K562 (cell line): Measurements from ENCODE around the gene ZSWIM9. TPM values are rescaled to one million over a fixed set of nuclear protein-coding genes. Genes with fewer than 3 reads are reported as not detected.

Experiments used
- polyA plus RNA-seq, 8 experiments: library from polyadenylated mRNA; depleted of rRNA in 4 of 8; stranded (reverse) in 5 of 8; unstranded in 3 of 8; fragments of >200 nt; fragmentation: Nextera tagmentation in 2 of 8; fragmentation: Illumina TruSeq in 1 of 8; extraction: Ambion mirVana in 2 of 8; extraction: Trizol in 1 of 8; gene quantifications; 2 replicates each; pipeline versions ENCODE4 v1.2.1 to v1.2.3, GENCODE V29; 2011 to 2014; ENCODE audit warnings: inconsistent platforms in 1 of 8, missing spikeins in 1 of 8
- total RNA-seq, 7 experiments: library from RNA; depleted of rRNA in 6 of 7; stranded (reverse); fragments of >200 nt in 6 of 7; fragmentation: Illumina TruSeq in 2 of 7; extraction: Trizol in 2 of 7; gene quantifications; 2 replicates each; pipeline versions ENCODE4 v1.2.1 to v1.2.3, GENCODE V29; 2011 to 2021; ENCODE audit warnings: low replicate concordance in 1 of 7
- TF ChIP-seq, protein P1 (sequence below), 2 experiments: fragments of 450-650 bp in 1 of 2; sonication (generic) in 1 of 2; formaldehyde crosslinking in 1 of 2; IDR thresholded peaks; 2 replicates each; pipeline versions ENCODE4 v1.7.1 to v1.9.0; 2016 to 2022; ENCODE audit warnings: inconsistent platforms in 1 of 2, mild to moderate bottlenecking in 1 of 2, missing genetic modification reagents in 1 of 2

ZSWIM9 gene
- total and polyA plus RNA-seq, 9 of the 15 experiments (the other 6 are each of a cell fraction or from before 2014, with no cell fraction given), result 0.04 to 1.4 (median 0.34) TPM; not detected in 1

DNA sequence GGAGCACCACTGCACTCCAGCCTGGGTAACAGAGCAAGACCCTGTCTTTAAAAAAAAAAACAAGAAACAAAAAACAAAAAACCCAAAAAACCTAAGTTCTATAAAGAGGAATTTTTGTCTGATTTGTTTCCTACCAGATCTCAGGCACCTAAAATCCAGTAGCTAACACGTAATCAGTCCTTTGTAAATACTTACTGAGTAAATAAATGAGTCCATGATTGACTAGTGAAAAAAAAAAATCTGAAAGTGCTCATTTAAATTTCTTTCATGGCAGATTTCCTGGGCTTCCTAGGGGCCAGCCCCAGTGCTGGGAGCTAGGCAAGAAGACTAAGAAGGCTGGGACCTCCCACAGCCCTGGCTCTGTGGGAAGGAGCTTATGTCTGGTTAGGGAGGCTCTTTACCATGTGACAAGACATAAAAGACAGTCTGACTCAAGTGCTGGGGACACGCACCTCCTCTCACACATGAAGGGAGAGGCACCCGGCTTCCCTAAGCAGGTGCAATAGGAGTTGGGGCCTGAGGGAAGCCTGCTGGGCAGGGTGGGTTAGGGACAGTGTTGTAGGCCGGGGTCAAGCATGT, 22.8 kb upstream of the ZSWIM9 start (continued):
- TF ChIP-seq, protein P1, sequence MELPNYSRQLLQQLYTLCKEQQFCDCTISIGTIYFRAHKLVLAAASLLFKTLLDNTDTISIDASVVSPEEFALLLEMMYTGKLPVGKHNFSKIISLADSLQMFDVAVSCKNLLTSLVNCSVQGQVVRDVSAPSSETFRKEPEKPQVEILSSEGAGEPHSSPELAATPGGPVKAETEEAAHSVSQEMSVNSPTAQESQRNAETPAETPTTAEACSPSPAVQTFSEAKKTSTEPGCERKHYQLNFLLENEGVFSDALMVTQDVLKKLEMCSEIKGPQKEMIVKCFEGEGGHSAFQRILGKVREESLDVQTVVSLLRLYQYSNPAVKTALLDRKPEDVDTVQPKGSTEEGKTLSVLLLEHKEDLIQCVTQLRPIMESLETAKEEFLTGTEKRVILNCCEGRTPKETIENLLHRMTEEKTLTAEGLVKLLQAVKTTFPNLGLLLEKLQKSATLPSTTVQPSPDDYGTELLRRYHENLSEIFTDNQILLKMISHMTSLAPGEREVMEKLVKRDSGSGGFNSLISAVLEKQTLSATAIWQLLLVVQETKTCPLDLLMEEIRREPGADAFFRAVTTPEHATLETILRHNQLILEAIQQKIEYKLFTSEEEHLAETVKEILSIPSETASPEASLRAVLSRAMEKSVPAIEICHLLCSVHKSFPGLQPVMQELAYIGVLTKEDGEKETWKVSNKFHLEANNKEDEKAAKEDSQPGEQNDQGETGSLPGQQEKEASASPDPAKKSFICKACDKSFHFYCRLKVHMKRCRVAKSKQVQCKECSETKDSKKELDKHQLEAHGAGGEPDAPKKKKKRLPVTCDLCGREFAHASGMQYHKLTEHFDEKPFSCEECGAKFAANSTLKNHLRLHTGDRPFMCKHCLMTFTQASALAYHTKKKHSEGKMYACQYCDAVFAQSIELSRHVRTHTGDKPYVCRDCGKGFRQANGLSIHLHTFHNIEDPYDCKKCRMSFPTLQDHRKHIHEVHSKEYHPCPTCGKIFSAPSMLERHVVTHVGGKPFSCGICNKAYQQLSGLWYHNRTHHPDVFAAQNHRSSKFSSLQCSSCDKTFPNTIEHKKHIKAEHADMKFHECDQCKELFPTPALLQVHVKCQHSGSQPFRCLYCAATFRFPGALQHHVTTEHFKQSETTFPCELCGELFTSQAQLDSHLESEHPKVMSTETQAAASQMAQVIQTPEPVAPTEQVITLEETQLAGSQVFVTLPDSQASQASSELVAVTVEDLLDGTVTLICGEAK (IDR thresholded peaks at IDR 0.05), result no peak
- TF ChIP-seq, protein P1 (CRISPR knock-in tag; IDR thresholded peaks at IDR 0.05), result no peak
